NCI-H748 (cell line): ENCODE results near the gene TMEM266.

Experiments used
- DNase-seq: peaks from one replicate; lab custom pipeline; 2025; ENCODE audit not compliant: unreplicated experiment; lab: John Stamatoyannopoulos, UW

Gene TMEM266

DNA sequence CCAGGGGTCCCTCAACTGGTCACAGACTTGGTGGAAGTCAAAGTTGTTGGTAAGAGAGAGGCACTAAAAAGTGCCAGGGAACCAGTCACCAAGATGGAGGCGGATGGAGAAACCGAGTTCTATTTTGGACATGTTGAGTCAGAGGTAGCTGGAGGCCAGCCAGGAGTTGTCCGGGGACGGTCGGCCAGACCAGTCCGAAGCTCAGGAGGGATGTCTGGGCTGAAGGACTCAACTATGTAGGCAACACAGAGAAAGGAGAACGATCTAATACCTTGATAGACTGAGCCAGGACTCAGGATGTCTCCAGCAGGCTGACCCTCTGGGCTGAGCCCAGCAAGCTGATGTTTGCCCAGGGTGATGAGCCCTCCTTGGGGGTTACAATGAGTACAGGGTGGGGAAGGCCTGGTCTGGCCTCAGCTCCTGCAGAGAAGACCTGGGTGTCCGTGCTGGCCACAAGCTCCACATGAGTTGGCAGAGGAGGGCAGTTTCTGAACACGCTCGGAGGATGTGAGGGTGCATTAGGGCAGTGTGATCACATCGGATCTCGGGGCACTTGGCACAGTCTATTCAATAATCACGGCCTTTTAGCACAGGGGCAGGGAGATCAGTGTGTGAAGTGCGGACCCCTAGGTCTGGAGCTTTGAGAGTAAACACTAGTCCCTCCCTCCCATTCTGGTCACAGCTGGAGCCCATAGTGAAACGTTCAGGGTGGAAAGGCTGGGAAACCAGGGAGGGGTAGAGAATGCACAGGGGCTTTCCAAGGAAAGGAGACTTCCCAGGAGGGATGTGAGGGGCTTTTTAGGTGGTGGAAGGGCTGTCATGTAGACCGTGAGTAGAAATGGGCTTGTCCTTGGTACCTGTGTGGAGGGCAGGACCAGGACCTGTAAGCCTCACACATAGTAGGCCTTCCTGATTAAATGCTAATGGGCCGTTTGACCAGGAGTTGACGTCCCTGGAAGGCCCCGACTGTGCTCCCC lies 139.6 kb downstream of the TMEM266 start:
- no peak for DNase-seq

DNA sequence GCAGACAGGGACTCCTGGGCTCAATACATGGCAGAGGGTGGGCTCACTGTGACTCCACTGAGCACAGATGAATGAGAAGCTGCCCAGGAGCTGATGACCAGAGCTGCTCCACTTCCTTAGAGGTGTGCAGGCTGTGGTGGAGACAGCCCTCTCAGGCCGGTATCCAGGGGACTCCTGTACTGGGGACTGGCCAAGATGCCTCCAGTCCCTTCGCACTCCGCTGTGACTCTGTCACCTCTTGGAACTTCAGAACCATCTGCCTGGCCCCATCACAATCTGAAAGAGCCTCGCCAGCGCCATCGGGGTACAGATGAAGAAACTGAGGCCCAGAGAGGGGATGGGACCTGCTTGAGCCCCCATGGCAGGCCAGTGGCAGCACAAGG lies 140.3 kb downstream of the TMEM266 start:
- DNase-seq = no peak

DNA sequence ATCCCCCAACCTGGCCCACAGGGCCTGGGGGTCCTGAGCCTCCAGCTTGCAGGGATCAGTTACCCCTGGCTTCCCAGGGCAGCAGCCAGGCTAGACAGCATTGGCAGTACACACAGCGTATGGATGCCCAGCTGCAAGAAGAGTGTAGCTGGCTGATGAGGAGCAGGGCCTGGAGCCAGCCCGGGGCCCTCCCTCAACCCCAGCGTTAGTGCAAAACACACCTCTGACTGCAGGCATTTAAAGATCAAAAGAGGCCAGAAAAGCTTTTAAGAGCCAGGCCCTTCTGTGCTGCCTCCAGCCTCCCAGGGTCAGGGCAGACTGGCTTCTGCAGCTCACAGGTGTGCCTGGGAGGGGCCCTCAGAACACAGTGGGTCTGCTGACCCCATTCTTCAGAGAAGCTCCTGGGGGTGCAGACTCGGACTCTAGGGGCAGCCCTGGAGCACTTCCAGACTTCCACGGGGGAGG lies 140.9 kb downstream of the TMEM266 start:
- no peak for DNase-seq

DNA sequence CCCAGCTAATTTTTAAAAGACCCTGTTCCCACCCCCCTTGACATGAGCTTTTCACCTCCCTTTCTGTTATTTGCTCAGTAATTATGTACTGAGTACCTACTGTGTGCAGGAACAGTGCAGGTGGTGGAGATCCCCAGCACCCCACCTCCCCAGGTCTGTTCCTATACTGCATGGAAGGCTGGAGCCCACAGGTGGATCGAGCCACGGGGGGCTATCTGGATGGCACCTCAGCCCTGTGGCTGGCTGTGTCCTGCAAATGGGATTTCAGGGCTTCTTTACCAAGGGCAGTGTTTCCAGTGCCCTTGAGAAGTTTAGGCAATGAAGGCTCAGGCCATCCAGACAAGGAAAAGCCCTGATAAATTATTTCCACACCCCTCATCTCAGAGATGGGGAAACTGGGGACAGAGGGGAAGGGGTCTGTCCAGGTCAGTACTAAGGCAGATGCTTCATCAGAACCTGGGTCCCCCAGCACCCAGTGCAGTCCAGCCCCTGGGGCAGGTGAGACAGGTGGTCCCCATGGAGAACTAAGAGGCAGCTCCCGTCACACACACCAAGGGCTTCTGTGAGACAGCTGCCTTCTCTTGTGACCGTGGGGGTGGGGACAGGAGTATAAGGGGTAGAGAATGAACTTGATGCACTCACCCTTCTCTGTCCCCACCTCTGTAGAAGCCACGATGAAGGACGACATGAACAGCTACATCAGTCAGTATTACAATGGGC lies 141.9 kb downstream of the TMEM266 start:
- no peak for DNase-seq

DNA sequence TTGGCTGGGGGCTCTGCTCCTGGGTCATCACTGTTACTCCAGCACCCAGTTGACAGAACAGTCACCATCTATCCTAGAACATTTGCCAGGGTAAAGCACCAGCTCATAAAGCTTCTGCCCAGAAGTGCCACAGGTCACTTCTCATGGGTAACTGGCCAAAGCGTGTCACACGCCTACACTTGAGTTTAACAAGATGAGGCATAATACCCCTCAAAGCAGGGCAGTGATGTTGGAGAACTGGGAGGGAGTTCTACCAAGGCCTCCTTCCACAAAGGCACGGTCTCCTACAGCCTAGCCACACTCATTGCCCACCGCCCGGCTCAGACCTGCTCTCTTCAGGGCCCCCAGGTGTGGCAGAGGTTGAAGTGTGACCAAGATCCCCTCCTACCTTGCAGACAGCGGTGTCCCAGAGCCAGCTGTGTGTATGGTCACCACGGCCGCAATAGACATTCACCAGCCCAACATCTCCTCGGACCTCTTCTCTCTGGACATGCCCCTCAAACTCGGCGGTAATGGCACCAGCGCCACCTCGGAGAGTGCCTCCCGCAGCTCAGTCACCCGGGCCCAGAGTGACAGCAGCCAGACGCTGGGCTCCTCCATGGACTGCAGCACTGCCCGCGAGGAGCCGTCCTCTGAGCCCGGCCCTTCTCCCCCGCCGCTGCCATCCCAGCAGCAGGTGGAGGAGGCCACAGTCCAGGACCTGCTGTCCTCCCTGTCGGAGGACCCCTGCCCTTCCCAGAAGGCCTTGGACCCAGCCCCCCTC lies 143.7 kb downstream of the TMEM266 start:
- no peak for DNase-seq

DNA sequence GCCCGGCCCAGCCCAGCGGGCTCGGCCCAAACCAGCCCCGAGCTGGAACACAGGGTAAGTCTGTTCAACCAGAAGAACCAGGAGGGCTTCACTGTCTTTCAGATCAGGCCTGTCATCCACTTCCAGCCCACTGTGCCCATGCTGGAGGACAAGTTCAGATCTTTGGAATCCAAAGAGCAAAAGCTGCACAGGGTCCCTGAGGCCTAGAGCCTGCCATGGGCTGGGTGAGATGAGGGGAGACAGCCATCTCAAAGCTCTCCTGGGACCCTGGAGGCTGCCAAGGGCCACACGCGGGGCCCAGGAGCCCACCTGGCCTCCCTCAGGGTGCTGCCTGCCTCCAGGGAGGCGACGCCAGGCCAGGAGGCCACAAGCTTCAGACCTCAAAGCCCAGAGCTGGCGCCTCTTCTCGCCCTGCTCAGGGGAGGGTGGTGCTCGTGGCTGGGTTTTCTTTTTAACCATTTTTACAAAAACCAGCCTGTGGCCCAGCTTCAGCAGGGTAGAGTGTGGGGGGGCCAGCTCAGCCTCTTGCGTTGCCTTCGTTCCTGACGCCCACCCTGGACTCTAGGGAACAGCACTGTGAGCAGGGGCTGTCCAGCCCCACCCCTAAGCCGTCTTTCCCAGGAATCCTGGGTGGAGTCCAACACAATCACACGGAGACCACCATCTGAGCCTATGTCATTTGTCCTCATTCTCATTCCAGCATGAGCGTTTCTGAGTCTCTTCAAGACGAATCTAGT lies 144.5 kb downstream of the TMEM266 start:
- DNase-seq = no peak

DNA sequence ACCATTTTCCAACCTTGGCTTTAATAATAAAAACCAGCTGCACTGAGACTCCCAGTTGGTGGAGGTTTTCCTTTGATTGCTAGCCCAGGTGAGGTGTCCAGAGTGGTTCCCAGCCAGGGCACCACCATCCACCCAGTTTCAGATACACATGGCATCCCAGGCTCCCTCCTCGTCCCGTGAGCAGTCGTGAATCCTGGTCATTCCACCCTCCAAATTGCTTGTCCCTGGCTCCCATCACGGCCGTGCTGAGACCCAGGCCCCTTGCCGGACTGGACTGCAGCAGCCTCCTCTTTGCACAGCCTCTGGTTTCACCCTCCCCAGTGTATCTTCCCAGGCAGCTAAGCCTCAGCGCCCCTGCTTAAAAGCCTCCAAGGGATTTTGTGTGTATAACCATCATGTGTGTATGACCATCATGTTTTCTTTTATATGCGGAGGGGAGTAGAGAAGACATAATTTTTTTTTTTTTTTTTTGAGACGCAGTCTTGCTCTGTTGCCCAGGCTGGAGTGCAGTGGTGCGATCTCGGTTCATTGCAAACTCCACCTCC lies 145.2 kb downstream of the TMEM266 start:
- DNase-seq = no peak

DNA sequence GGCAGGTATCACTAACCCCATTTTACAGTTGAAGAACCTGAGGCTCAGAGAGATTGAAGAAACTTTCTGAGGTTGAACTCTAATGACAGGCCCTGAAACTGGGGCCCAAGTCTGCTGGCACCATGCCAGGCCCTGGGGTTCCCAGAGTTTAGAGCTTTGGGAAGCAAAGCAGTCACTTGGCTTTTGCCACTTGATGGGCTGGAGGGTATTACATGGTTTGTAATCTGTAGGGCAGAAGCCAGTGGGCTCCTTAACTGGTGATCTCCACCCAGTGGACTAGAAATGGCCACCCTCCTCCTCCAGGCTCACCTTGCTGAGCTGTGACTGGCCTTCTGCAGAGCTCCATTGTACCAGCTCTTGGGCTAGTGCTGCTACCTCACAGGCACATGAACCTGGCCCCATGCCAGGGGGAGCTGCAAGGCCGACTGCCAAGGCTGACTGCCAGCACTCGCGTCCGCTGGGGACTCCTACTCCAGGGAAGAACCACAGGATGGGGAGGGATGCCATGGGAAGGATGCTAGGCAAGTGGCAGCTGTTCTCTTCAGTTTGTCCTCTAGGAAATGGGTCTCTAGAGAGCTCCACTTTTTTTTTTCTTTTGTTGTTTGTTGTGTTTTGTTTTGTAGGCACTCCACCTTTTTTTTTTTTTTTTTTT lies 146.7 kb downstream of the TMEM266 start:
- DNase-seq = peak; percentile 70

DNA sequence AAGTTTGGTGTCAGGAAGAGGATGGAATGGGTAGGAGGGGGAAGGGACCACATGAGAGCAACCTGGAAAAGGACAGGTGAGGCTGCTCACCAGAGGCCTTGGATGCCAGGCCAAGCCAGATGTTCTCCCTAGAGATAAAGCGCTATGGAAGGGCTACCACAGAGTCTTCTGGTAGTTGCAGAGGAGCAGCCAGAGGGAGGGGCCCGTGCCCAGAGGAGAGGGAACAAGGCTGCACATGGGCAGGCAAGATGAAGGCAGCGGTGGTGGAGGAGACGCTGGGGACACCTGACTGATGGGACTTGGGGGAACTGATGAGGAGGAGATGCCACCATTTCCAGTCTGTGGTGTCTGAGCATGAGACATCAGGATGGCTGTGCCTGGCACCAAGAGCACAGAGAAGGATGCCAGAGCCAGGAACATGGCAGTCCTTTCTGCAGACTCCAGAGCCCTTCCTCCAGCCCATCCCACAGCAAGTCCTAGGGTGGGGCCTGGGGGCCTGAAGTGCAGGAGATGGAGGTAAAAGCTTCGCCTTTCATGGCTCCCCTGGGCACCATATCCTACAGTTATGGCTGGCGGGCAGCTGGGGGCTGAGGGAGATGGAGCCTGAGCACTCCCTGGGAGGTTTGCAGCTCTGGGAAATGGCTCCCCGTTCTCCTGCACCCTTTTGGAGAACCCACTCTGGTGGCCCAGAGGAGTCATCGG lies 148.4 kb downstream of the TMEM266 start:
- no peak for DNase-seq

DNA sequence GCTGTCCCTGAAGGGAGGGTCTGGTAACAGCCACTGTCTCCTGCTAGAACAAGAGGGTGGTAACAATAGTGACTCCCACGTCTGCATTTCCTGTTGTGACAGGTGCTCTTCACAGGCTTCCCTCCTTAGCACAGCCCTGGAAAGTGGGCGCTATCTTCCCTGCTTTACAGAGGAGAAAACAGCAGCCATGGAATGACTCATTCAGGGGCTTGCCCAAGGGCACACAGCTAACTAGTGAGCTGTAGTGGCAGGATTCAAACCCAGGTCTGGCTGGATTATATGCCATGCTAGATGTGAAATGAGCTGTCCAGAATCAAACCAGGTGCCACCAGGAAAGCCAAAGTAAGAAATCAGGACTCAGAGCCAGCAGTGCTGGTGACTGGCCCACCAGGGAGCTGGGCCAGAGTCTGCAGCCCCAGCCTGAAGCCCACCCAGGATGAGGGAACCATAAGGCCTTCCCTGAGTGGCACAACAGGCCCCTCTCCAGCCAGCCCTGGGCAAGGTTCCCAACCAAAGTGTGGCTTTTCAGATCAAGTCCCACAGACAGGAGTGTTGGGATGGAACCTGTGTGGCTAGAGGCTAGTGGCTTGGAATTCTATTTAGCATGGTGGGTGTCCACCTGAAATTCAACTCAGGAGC lies 149.1 kb downstream of the TMEM266 start:
- peak; percentile 3 for DNase-seq

DNA sequence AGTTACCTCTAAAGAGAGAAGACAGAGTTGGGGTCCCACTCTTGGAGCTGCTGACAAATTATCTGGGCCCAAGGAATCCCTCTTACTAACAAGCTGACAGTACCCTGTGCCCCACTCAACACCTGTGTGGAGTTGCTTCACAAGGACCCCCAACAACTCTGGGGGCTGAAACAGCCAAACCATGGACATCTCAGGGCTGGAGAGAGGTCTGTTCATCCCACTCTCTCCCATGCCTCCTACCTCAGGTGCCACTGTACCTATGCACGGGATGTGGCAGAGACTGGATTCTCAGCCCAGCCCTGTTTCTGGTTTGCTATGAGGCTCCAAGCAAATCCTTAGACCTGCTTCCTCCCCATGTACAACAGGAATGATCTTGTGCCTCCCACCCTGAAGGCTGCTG lies 149.7 kb downstream of the TMEM266 start:
- DNase-seq = no peak

DNA sequence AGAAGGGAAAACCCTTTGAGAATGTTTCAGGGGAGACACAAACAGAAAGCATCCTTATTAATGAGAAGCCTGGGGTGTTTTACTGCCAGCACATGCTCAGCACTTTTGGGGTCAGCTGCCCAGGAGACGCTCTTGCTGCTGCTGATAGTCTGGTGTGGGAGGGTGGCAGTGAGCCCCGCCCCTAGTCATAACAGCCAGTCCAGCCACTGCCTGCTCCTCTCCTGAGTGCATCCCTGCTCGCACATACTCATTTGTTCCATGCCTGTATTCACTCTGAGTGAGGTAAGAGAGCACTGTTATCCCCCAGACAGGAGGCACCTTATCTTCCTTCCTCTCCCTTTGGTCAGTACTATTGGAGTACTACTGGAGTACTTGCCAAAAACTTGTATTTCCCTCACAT lies 150.2 kb downstream of the TMEM266 start:
- DNase-seq = no peak

DNA sequence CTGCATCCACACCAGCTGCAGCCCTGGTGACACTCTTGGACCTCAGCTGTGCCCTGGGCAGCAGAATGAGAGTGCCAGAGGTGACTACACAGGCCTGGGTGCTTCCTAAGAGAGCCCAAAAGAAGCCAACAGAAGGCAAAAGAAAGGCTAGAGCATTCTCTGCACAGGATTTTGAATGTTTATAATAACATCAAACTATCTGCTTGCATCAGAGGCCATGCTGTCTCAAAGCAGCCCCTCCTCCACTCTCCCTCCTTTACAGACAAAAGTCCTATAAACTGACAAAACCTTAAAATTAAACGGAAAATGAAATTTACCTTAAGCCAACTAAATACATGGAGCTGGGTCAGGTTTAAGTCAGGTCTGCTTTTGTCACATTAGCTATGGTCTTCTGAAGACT lies 155.8 kb downstream of the TMEM266 start:
- no peak for DNase-seq

DNA sequence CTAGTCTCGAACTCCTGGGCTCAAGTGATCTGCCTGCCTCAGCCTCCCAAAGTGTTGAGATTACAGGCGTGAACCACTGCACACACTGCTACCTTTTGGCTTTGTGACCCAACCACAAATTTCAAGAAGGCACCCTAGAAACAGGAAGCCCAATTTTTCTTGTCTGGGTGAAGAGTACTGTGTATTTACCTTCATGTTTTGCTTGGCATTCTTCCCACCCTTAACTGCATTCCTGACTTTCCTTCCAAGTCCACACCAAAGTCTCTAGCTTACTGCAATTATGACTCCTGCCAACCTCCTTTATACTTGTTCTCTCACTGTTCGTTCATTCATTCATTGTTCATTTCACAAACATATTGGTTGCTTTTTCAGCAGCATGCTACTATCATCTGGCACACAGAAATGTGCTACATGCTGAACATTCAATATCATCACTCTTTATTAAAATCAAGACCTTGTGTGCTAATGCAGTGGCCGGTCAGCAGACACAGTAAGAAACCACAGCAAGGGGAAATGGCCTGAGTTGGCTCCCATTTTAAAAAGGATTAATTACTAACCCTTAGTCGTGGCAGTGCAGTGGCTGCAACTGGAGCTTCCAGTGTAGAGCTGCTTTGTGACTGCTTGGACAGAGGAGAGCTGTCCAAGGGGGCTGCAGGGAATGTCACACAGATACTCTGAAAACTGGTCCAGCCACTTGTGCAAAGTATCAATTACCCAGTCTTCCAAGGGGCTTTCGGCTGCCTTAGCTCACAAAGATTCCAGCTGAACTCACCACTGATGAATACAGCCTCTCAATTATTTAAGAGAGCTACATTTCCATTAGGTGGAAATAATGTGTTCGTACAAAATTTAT lies 157.5 kb downstream of the TMEM266 start:
- no peak for DNase-seq

DNA sequence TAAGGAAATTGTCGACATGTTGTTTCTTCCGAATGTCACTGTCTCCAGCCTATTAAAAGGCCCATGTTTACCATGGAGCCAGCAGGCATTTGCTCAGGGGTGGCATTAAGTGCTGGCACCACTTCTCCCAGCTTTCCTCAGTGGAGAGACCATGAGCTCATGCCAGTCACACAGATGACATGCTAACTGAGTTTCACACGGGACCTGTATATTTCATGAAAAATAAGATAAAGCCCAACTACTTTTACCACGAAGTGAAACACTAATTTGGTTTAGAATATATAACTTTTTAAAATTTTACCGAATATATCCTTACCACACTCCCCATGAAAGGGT lies 158.1 kb downstream of the TMEM266 start:
- DNase-seq = no peak

DNA sequence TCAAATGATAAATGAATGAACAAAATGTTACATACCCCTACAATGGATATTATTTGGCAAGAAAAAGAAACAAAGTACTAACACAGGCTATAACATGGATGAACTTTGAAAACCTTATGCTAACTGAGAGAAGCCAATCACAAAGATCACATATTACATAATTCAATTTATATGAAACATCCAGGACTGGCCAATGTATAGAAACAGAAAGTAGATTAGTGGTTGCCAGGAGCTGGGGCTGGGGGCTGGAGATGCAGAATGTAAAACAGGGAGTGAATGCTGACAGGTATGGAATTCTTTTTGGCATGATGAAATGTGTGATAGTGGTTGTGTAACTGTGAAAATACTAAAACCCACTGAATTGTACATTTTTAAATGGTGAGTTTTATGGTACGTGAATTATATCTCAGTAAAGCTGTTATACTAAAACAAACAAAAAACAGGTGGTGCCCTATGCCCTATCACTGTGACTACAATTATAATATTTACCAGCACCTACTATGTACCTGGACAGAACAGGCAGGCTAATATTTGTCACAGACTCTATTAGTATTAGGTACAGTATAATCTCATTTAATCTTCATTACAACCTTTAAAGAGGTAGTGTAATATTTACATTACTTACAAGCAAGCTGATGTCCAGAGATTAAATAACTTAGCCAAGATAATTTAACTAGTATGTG lies 161.4 kb downstream of the TMEM266 start:
- DNase-seq = no peak

DNA sequence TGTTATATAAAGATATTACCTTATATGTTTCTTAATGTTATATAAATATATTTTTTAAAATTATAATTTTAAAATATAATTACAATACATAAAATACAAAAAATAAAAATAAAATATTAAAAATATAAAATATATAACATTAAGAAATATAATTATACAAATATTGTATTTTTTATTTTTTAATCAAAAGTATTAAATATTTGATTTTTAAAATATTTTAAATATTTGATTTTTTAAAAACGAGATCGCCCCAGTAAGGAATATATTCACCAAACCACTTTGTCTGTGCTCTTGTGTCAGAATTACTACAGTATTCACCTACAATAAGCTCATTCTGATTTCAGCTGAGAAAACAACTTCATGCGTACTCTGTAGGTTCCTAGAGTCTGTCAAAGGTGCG lies 162.4 kb downstream of the TMEM266 start:
- DNase-seq = no peak

DNA sequence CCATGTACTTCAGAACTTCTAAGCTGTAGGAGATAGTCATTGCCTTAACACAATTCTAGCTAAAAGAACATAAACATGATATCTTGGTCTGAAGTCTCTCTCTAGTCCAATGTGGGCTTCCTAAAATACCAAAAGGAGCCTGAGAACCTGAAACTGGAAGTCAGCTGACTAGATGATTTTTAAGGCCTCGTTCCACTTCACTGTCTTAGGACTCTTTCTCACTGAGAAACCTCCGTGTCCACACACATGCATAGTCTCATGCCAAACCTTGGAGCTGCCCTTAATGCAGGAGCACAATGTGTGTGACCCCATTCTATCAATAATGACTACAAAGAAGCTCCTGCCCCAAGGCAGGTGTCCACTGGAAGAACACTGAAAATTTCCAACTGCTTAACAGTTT lies 163.7 kb downstream of the TMEM266 start:
- no peak for DNase-seq
